Heart right ventricle (tissue), 16 donors: ENCODE results near the gene AHR. TPM values are rescaled to one million over a fixed set of nuclear protein-coding genes. Genes with fewer than 3 reads are reported as not detected.

Source experiments
- ATAC-seq, 8 donors: fragments of 200-7000 bp; cut with Tn5 transposase; one replicate each; pipeline ENCODE4 v1.9.1; 2020; ENCODE audit warnings: mild to moderate bottlenecking in 8 of 8, moderate library complexity in 8 of 8, moderate number of reproducible peaks in 1 of 8
- DNase-seq, 2 donors: peaks; one replicate each; pipeline ENCODE4 v3.0.0-alpha.2; 2020
- H3K27ac ChIP-seq, 10 donors: fragments of 200-600 bp; sonication (generic) in 2 of 10; one replicate each; pipeline versions ENCODE4 v1.5.0 to v1.8.0; 2020 to 2022; ENCODE audit warnings: mild to moderate bottlenecking in 3 of 10
- H3K27me3 ChIP-seq, 7 donors: fragments of 200-600 bp; one replicate each; pipeline ENCODE4 v1.8.0; 2021 to 2022; ENCODE audit warnings: mild to moderate bottlenecking in 2 of 7
- H3K36me3 ChIP-seq, 9 donors: fragments of 200-600 bp; sonication (generic) in 1 of 9; one replicate each; pipeline versions ENCODE4 v1.5.0 to v1.8.0; 2020 to 2022; ENCODE audit warnings: mild to moderate bottlenecking in 2 of 9
- H3K4me1 ChIP-seq, 9 donors: fragments of 200-600 bp; sonication (generic) in 1 of 9; one replicate each; pipeline versions ENCODE4 v1.5.0 to v1.8.0; 2020 to 2022; ENCODE audit warnings: mild to moderate bottlenecking in 4 of 9
- H3K4me3 ChIP-seq, 10 donors: fragments of 200-600 bp; sonication (generic) in 2 of 10; one replicate each; pipeline versions ENCODE4 v1.5.0 to v1.8.0; 2020 to 2022; ENCODE audit warnings: mild to moderate bottlenecking in 7 of 10, moderate library complexity in 2 of 10
- H3K9me3 ChIP-seq, 11 donors: fragments of 200-600 bp in 10 of 11; sonication (generic) in 2 of 11; one replicate each; pipeline versions ENCODE4 v1.5.0 to v1.8.0; 2013 to 2022; ENCODE audit warnings: mild to moderate bottlenecking in 2 of 11, control low read depth in 1 of 11, moderate library complexity in 1 of 11
- WGBS, 2 donors: extraction: QIAGEN DNeasy Blood & Tissue Kit; methylation state at CpG; one replicate each; pipeline ENCODE4 v1.1.7; 2013; ENCODE audit warnings: inconsistent platforms in 1 of 2; 5-methylcytosine and 5-hydroxymethylcytosine counted together
- intact Hi-C, 10 donors: fragments of 100-400 bp; cut with DNase I; formaldehyde crosslinking; loops; one replicate each; pipeline versions ENCODE4 v1.11.1 to v1.14.2; 2022
- polyA plus RNA-seq, 2 donors: library from polyadenylated mRNA; stranded (reverse); fragments of 200-250 nt; gene quantifications; one replicate each; pipeline ENCODE4 v1.2.3, GENCODE V29; 2013
- total RNA-seq, 10 donors: library from RNA; stranded (reverse); fragmentation: NEBNext Ultra II Directional in 3 of 10; extraction: Animal tissue kit (Norgen Biotek cat#: 25700) in 3 of 10; gene quantifications; one replicate each; pipeline versions ENCODE4 v1.2.1 to v1.2.4, GENCODE V29; 2021 to 2023
- TF ChIP-seq, protein P1 (sequence below), 9 donors: fragments of 200-600 bp; sonication (generic) in 2 of 9; IDR thresholded peaks; one replicate each; pipeline versions ENCODE4 v1.5.0 to v1.8.0; 2021 to 2022; ENCODE audit warnings: antibody characterized with exemption in 9 of 9, mild to moderate bottlenecking in 5 of 9, moderate library complexity in 1 of 9
- donor health status: Arrhythmogenic right ventricular cardiomyopathy.
- donor health status: ischemic (EF 13 %, LVEDD 7.1; RV severe dilation, severe dysfunction).
- donor health status: healthy with polysubstance abuse.
- donor health status: DM: no; HTN: yes; CAD: no.
- donor health status: DM: no; HTN: no; CAD: no.
- donor health status: ischemic (EF 25% LVEDD 6.9; RV normal size, moderate dysfunction).
- donor health status: ischemic (EF 25% LVEDD 5.7; RV mildly dilated, moderate dysfunction).
- donor health status: healthy.
- donor health status: DM: yes; HTN: yes; CAD: no.
- donor health status: Ischemic cardiomyopathy.
- donor health status: ischemic (EF 35%, LVEDD 5.7; RV mildly dilated, moderate dysfunction).
- donor health status: nonischemic (EF 11% LVEDD 7.7; RV severe dilation, severe dysfunction).
- donor health status: DM: yes; HTN: yes; CAD: no.
- donor health status: PGD.
- donor health status: ischemic (EF 29% LVEDD 5.4; RV normal size, mild dysfunction).
- donor health status: nonischemic (EF 23%, LVEDD 6.1; RV moderate dilation, normal function).

Gene AHR
- total and polyA plus RNA-seq, 12 donors = 5.3 to 52.8 (median 33.0) TPM

- TF ChIP-seq, protein P1, sequence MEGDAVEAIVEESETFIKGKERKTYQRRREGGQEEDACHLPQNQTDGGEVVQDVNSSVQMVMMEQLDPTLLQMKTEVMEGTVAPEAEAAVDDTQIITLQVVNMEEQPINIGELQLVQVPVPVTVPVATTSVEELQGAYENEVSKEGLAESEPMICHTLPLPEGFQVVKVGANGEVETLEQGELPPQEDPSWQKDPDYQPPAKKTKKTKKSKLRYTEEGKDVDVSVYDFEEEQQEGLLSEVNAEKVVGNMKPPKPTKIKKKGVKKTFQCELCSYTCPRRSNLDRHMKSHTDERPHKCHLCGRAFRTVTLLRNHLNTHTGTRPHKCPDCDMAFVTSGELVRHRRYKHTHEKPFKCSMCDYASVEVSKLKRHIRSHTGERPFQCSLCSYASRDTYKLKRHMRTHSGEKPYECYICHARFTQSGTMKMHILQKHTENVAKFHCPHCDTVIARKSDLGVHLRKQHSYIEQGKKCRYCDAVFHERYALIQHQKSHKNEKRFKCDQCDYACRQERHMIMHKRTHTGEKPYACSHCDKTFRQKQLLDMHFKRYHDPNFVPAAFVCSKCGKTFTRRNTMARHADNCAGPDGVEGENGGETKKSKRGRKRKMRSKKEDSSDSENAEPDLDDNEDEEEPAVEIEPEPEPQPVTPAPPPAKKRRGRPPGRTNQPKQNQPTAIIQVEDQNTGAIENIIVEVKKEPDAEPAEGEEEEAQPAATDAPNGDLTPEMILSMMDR (IDR thresholded peaks at IDR 0.05) = no peak
- DNase-seq = no peak
- peak overlapping the region in 8 of 10 donors; percentile 0 to 95 (median 63) for H3K27ac ChIP-seq
- peaks cover 9 to 95% (median 73%) of the 10 kb centered on the region in 9 donors for H3K4me1 ChIP-seq
- H3K9me3 ChIP-seq = no peaks in the 10 kb centered on the region
- no peaks in the 10 kb centered on the region for H3K27me3 ChIP-seq
- WGBS, 2 donors = 72 to 77% methylated on average over 2 of the region's 2 CpGs
- ATAC-seq = peak in 1 of 8 donors; percentile 9
- peak overlapping the region in 1 of 10 donors; percentile 12 for H3K4me3 ChIP-seq
- H3K36me3 ChIP-seq = peaks cover 0 to 34% (median 4%) of the 10 kb centered on the region in 9 donors
- intact Hi-C loops = loop anchor here in 6 of 10 donors (10.0 kb wide), 4 partner anchors 217 to 337 kb away; no protein-coding TSS in a partner anchor
Observed at GRCh38 chr7:17307969-17308648, 9.7 kb downstream of the AHR start.

- intact Hi-C loops = loop anchor here in 1 of 10 donors (5.0 kb wide), 1 partner anchor 211 kb away; no protein-coding TSS in a partner anchor
- peak overlapping the region in 2 of 10 donors; percentile 60 to 62 for H3K27ac ChIP-seq
- no peak for DNase-seq
- H3K27me3 ChIP-seq = no peaks in the 10 kb centered on the region
- H3K36me3 ChIP-seq = peaks cover 0 to 58% (median 4%) of the 10 kb centered on the region in 9 donors
- no peak for ATAC-seq
- TF ChIP-seq, protein P1 (IDR thresholded peaks at IDR 0.05) = no peak
- H3K4me3 ChIP-seq = no peak overlapping the region
- 87 to 96% methylated on average over 4 of the region's 4 CpGs for WGBS, 2 donors
- H3K9me3 ChIP-seq = no peaks in the 10 kb centered on the region
- peaks cover 9 to 93% (median 57%) of the 10 kb centered on the region in 9 donors for H3K4me1 ChIP-seq
Observed at GRCh38 chr7:17311194-17311593, 12.7 kb downstream of the AHR start.

DNA sequence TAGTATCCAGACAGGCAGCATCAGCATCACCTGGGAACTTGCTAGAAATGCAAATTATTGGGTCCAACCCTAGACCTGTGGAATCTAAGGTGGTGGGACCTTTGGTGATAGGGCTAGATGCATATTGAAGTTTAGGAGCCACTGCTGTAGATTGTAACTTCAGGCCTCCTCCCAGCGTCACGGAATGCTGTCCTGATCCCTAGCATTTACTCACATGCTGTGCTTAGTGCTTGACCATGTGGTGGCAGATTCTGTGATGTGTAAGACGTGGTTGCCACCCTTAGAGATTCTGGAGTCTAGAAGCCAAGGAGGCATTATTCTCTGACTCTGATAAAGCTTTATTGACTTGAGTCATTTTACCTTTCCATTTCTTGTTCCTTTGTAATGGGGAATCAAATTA is 13.5 kb downstream of the AHR start:
- 70 to 78% methylated on average over 3 of the region's 3 CpGs for WGBS, 2 donors
- peaks cover 0 to 62% (median 4%) of the 10 kb centered on the region in 9 donors for H3K36me3 ChIP-seq
- no peak overlapping the region for H3K4me3 ChIP-seq
- ATAC-seq (peak in 3 of 8 donors; percentile 35 to 41 (median 38)), DNase-seq (no peak)
- no peaks in the 10 kb centered on the region for H3K9me3 ChIP-seq
- intact Hi-C loops = loop anchor here in 1 of 10 donors (5.0 kb wide), 1 partner anchor 210 kb away; no protein-coding TSS in a partner anchor
- H3K27ac ChIP-seq = peak overlapping the region in 6 of 10 donors; percentile 22 to 71 (median 59)
- no peaks in the 10 kb centered on the region for H3K27me3 ChIP-seq
- peaks cover 3 to 88% (median 50%) of the 10 kb centered on the region in 9 donors for H3K4me1 ChIP-seq
- TF ChIP-seq, protein P1 (IDR thresholded peaks at IDR 0.05) = no peak

GRCh38 chr7:17312641-17313040 is 14.2 kb downstream of the AHR start:
- TF ChIP-seq, protein P1 (IDR thresholded peaks at IDR 0.05) = no peak
- no peaks in the 10 kb centered on the region for H3K27me3 ChIP-seq
- no peaks in the 10 kb centered on the region for H3K9me3 ChIP-seq
- H3K27ac ChIP-seq = peak overlapping the region in 8 of 10 donors; percentile 22 to 71 (median 57)
- peaks cover 3 to 86% (median 44%) of the 10 kb centered on the region in 9 donors for H3K4me1 ChIP-seq
- intact Hi-C loops = loop anchor here in 1 of 10 donors (5.0 kb wide), 1 partner anchor 210 kb away; no protein-coding TSS in a partner anchor
- H3K4me3 ChIP-seq = peak overlapping the region in 3 of 10 donors; percentile 2 to 12 (median 4)
- ATAC-seq = no peak
- no peak for DNase-seq
- 65 to 71% methylated on average over 2 of the region's 2 CpGs for WGBS, 2 donors
- H3K36me3 ChIP-seq = peaks cover 0 to 62% (median 4%) of the 10 kb centered on the region in 9 donors
